GM21515 (cell line): Measurements from ENCODE around the gene TRIM29.

Experiments
- ATAC-seq: cut with Tn5 transposase; IDR thresholded peaks from one replicate; pipeline ENCODE4 v1.9.1; 2021; ENCODE audit not compliant: unreplicated experiment

TRIM29 gene

GRCh38 chr11:120123946-120124345 lies 14.0 kb downstream of the TRIM29 start:
- ATAC-seq = no peak

GRCh38 chr11:120122924-120123683 lies 14.8 kb downstream of the TRIM29 start:
- no peak for ATAC-seq

- no peak for ATAC-seq
Observed at GRCh38 chr11:120121914-120122473, 15.9 kb downstream of the TRIM29 start.

- no peak for ATAC-seq
Observed at GRCh38 chr11:120121336-120121735, 16.6 kb downstream of the TRIM29 start.

- ATAC-seq = no peak
Observed at GRCh38 chr11:120120805-120121335, 17.0 kb downstream of the TRIM29 start.

- no peak for ATAC-seq
Observed at GRCh38 chr11:120119121-120119520, 18.8 kb downstream of the TRIM29 start.

GRCh38 chr11:120117991-120118390 lies 19.9 kb downstream of the TRIM29 start:
- no peak for ATAC-seq

GRCh38 chr11:120116966-120117365 lies 20.9 kb downstream of the TRIM29 start:
- no peak for ATAC-seq

GRCh38 chr11:120115272-120116000 lies 22.5 kb downstream of the TRIM29 start:
- no peak for ATAC-seq

GRCh38 chr11:120112174-120112796 lies 25.6 kb downstream of the TRIM29 start:
- ATAC-seq = no peak

GRCh38 chr11:120109531-120109930 lies 28.4 kb downstream of the TRIM29 start:
- no peak for ATAC-seq

GRCh38 chr11:120108785-120109168 lies 29.1 kb downstream of the TRIM29 start:
- no peak for ATAC-seq

- ATAC-seq = no peak
Observed at GRCh38 chr11:120108154-120108784, 29.6 kb downstream of the TRIM29 start.

- ATAC-seq = no peak
Observed at GRCh38 chr11:120107692-120108091, 30.2 kb downstream of the TRIM29 start.

- no peak for ATAC-seq
Observed at GRCh38 chr11:120106354-120107150, 31.4 kb downstream of the TRIM29 start.

GRCh38 chr11:120105576-120105975 lies 32.3 kb downstream of the TRIM29 start:
- no peak for ATAC-seq

GRCh38 chr11:120104041-120104565 lies 33.8 kb downstream of the TRIM29 start:
- no peak for ATAC-seq

GRCh38 chr11:120102864-120103122 lies 35.1 kb downstream of the TRIM29 start:
- no peak for ATAC-seq

GRCh38 chr11:120102050-120102863 lies 35.7 kb downstream of the TRIM29 start:
- ATAC-seq = no peak
